ENCODE measurements around the gene TMEM43. TPM values are rescaled to one million over a fixed set of nuclear protein-coding genes. Genes with fewer than 3 reads are reported as not detected.

Gene TMEM43
- total and polyA plus RNA-seq, 2 of the 8 experiments (the other 6 are each of a cell fraction or from before 2014, with no cell fraction given) = 27.0 to 33.7 TPM

DNA sequence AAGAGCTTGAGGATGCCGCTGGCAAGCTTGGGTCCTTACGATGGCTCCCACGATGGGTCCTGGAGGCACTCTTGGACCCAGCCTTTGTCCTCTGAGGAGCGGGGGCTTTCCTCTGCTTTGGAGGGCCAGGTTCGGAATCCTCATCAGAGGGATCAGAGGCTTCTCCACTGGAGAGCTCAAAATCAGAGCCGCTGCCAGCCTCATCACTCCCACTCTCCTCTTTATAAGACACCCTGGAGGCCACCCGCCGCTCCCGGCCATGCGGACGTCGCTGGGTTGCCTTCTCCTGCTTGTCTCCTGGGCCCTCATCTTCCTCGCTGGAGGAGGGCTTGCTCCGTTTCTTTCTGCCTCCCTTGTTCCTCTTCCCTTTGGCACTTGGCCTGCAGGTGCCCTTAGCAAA, 33.5 kb downstream of the TMEM43 start:
- Histone ChIP-seq H3K56ac (replicated peaks; ENCODE audit: insufficient read length, low read depth, low read length) (no peak overlapping the region), H3K18ac (ENCODE audit: extremely low read depth, low read length) (no peak overlapping the region), H3K4me2 (ENCODE audit: insufficient read depth in 1 of 2, low read depth in 2 of 2, low read length in 2 of 2) (no peak overlapping the region), H3K9me3 (ENCODE audit: insufficient read depth in 2 of 2, low read depth in 1 of 2, low read length in 1 of 2) (no peaks in the 10 kb centered on the region), H2BK15ac (ENCODE audit: low read length) (no peak overlapping the region), H2BK120ac (replicated peaks; ENCODE audit: low read depth, low read length) (no peak overlapping the region), H3K36me3 (ENCODE audit: control insufficient read depth in 2 of 4, insufficient read depth in 4 of 4, low read length in 3 of 4) (peaks cover 19 to 60% (median 44%) of the 10 kb centered on the region in 4 experiments), H2AFZ (ENCODE audit: low read length) (no peak overlapping the region), H4K20me1 (replicated peaks in 1 of 2; ENCODE audit: control insufficient read depth in 1 of 2, insufficient read depth in 2 of 2, low read length in 2 of 2) (peaks cover 0 to 2% of the 10 kb centered on the region in 2 experiments), H2BK12ac (ENCODE audit: low read depth, low read length) (no peak overlapping the region), H3K4me1 (replicated peaks in 1 of 4; ENCODE audit: control insufficient read depth in 3 of 4, insufficient read depth in 4 of 4, low read length in 3 of 4) (no peaks in the 10 kb centered on the region), H3K79me1 (ENCODE audit: low read depth, low read length) (no peaks in the 10 kb centered on the region), H2BK20ac (ENCODE audit: low read length) (no peak overlapping the region), H3K79me2 (ENCODE audit: control insufficient read depth in 1 of 2, insufficient read depth in 2 of 2, low read length in 2 of 2) (no peaks in the 10 kb centered on the region), H3K23me2 (ENCODE audit: low read depth, low read length) (no peaks in the 10 kb centered on the region; the same call in 1 of the 2 replicates), H3K4ac (replicated peaks; ENCODE audit: insufficient read length, low read depth, low read length) (no peak overlapping the region), H3K4me3 (ENCODE audit: extremely low read depth in 1 of 4, insufficient read depth in 2 of 4, low read depth in 3 of 4, low read length in 4 of 4) (no peak overlapping the region), H3K23ac (ENCODE audit: insufficient read length) (no peak overlapping the region), H3K27ac (ENCODE audit: low read depth, low read length) (no peak overlapping the region), H4K8ac (ENCODE audit: extremely low read depth, insufficient read depth, low read length) (no peak overlapping the region), H3K14ac (ENCODE audit: insufficient read length) (no peak overlapping the region), H4K5ac (ENCODE audit: insufficient read length, low read depth, low read length) (no peak overlapping the region), H4K91ac (replicated peaks; ENCODE audit: insufficient read length, low read length) (no peak overlapping the region), H2AK5ac (ENCODE audit: low read depth, low read length) (no peak overlapping the region), H3K9ac (replicated peaks in 1 of 4; ENCODE audit: extremely low read depth in 1 of 4, low read depth in 3 of 4, low read length in 3 of 4) (no peak overlapping the region), H2BK5ac (ENCODE audit: low read depth, low read length) (no peak overlapping the region), H3K27me3 (replicated peaks in 1 of 4; ENCODE audit: control insufficient read depth in 3 of 4, extremely low read depth in 1 of 4, insufficient read depth in 3 of 4, low read length in 3 of 4) (no peaks in the 10 kb centered on the region)
- DNase-seq (ENCODE audit: low read depth in 1 of 2, low spot score in 2 of 2) (no peak), FAIRE-seq (no peak)
- 92% methylated on average over 13 of the region's 14 CpGs; no CpG with 5 or more reads in 1 of the 2 experiments for WGBS, 2 experiments (ENCODE audit: extremely low coverage in 1 of 2, insufficient coverage in 1 of 2, insufficient read length in 1 of 2, insufficient replicate concordance in 2 of 2, low coverage in 1 of 2, low lambda C conversion rate in 2 of 2, missing lambda C conversion rate in 1 of 2)
- ChIA-PET CTCF (ENCODE audit: partially characterized antibody) (interaction anchor here (0.8 to 1.0 kb wide), 3 partner anchors 10 to 13 kb away, joined by 3 to 5 read pairs (median 5); no protein-coding TSS in a partner anchor), POLR2A (ENCODE audit: partially characterized antibody) (no interaction called here)
